Esophagus muscularis mucosa (tissue), 4 donors: ENCODE measurements around the gene YLPM1.

Experiments
- CTCF ChIP-seq, 3 experiments: fragments of 200-600 bp in 2 of 3; fragments of 450-650 bp in 1 of 3; sonication (generic) in 2 of 3; IDR thresholded peaks; one replicate each; pipeline ENCODE4 v1.5.1; 2017 to 2019; ENCODE audit warnings: antibody characterized with exemption in 3 of 3, mild to moderate bottlenecking in 2 of 3, moderate library complexity in 1 of 3
- EP300 ChIP-seq: sonication (generic); formaldehyde crosslinking; IDR thresholded peaks from one replicate; pipeline ENCODE4 v1.6.1; 2017; ENCODE audit warnings: antibody characterized with exemption
- POLR2A ChIP-seq: fragments of 450-650 bp; IDR thresholded peaks from one replicate; pipeline ENCODE4 v1.6.1; 2017; ENCODE audit warnings: antibody characterized with exemption, moderate library complexity, mild to moderate bottlenecking, low read depth
- POLR2AphosphoS5 ChIP-seq, 2 donors: sonication (generic); formaldehyde crosslinking; IDR thresholded peaks; one replicate each; pipeline ENCODE4 v1.6.1; 2017; ENCODE audit warnings: antibody characterized with exemption in 2 of 2

DNA sequence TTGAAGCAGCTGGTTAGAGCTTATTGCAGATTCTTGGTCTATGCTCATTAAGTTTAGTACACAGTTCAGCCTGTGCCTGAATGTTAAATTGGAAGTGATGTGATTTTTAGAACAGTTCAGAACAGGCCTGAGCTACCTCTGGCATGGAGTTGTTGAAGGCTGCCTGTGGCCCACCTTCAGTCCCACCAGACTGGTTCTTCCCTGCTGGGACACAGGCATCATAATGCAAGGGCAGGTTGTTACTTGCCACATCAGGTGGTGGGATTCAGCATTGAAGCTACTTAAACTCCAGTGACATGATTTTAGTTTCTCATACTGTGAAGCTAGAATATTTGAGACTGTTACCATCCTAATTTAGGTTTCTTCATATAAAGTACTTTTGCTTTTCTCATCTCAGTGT, 63.5 kb downstream of the YLPM1 start:
- no peak for TF ChIP-seq CTCF (IDR thresholded peaks at IDR 0.05)
- no peak for TF ChIP-seq POLR2AphosphoS5 (IDR thresholded peaks at IDR 0.05)
- TF ChIP-seq EP300 = no peak
- TF ChIP-seq POLR2A = no peak
